Sigmoid colon (tissue), 7 donors: ENCODE data around the gene DIRAS1. TPM values are rescaled to one million over a fixed set of nuclear protein-coding genes. Genes with fewer than 3 reads are reported as not detected.

Experiments
- DNase-seq: peaks from one replicate; pipeline ENCODE4 v3.0.0-alpha.2; 2019
- H3K27ac ChIP-seq, 4 donors: fragments of 200-600 bp; sonication (generic); one replicate each; pipeline ENCODE4 v1.5.1; 2016 to 2019; ENCODE audit warnings: mild to moderate bottlenecking in 1 of 4
- H3K27me3 ChIP-seq, 3 donors: fragments of 200-600 bp; sonication (generic); one replicate each; pipeline ENCODE4 v1.5.1; 2019; ENCODE audit warnings: mild to moderate bottlenecking in 1 of 3
- H3K36me3 ChIP-seq, 4 donors: fragments of 200-600 bp; sonication (generic); one replicate each; pipeline ENCODE4 v1.5.1; 2016 to 2019
- H3K4me1 ChIP-seq, 4 donors: fragments of 200-600 bp; sonication (generic); one replicate each; pipeline ENCODE4 v1.5.1; 2017 to 2019
- H3K4me3 ChIP-seq, 4 donors: fragments of 200-600 bp; sonication (generic); one replicate each; pipeline ENCODE4 v1.5.1; 2017 to 2019; ENCODE audit warnings: mild to moderate bottlenecking in 2 of 4, moderate library complexity in 1 of 4
- H3K9me3 ChIP-seq, 4 donors: fragments of 200-600 bp in 3 of 4; sonication (generic) in 3 of 4; one replicate each; pipeline versions ENCODE4 v1.5.1 to v1.6.1; 2013 to 2019
- CTCF ChIP-seq, 4 experiments: fragments of 450-650 bp in 3 of 4; fragments of 200-600 bp in 1 of 4; IDR thresholded peaks; one replicate each; pipeline ENCODE4 v1.5.1; 2016 to 2019; ENCODE audit warnings: antibody characterized with exemption in 4 of 4, mild to moderate bottlenecking in 3 of 4, moderate library complexity in 2 of 4
- EP300 ChIP-seq, 4 donors: sonication (generic); formaldehyde crosslinking; IDR thresholded peaks; one replicate each; pipeline ENCODE4 v1.6.1; 2017; ENCODE audit warnings: antibody characterized with exemption in 4 of 4
- POLR2A ChIP-seq, 2 donors: fragments of 450-650 bp; IDR thresholded peaks; one replicate each; pipeline ENCODE4 v1.6.1; 2016; ENCODE audit warnings: antibody characterized with exemption in 2 of 2, mild to moderate bottlenecking in 2 of 2, moderate library complexity in 2 of 2
- POLR2AphosphoS5 ChIP-seq, 4 donors: sonication (generic); formaldehyde crosslinking; IDR thresholded peaks; one replicate each; pipeline ENCODE4 v1.6.1; 2017; ENCODE audit warnings: antibody characterized with exemption in 4 of 4
- WGBS, 2 donors: extraction: QIAGEN DNeasy Blood & Tissue Kit; methylation state at CpG; one replicate each; pipeline ENCODE4 v1.1.7; 2013; 5-methylcytosine and 5-hydroxymethylcytosine counted together
- intact Hi-C: fragments of 100-400 bp; cut with DNase I; formaldehyde crosslinking; loops from one replicate; pipeline ENCODE4 v1.15.1; 2023
- polyA plus RNA-seq, 3 donors: library from polyadenylated mRNA; stranded (reverse); fragments of 200-250 nt; gene quantifications; one replicate each; pipeline ENCODE4 v1.2.3, GENCODE V29; 2013
- total RNA-seq, 4 donors: library from RNA; depleted of rRNA; stranded (reverse); fragments of >200 nt; gene quantifications; one replicate each; pipeline ENCODE4 v1.1.0, GENCODE V29; 2016
- donor health status: healthy with polysubstance abuse.
- donor health status: Bipolar disorder and iron deficiency.
- donor health status: healthy.

The DIRAS1 gene
- total and polyA plus RNA-seq, 7 donors = 0.33 to 2.2 (median 1.4) TPM

- 82% methylated on average over 5 of the region's 5 CpGs for WGBS, 2 donors
- Histone ChIP-seq H3K36me3 (no peaks in the 10 kb centered on the region), H3K9me3 (no peaks in the 10 kb centered on the region), H3K4me1 (peaks cover 0 to 19% (median 12%) of the 10 kb centered on the region in 4 donors), H3K4me3 (peak overlapping the region in 3 of 4 donors; percentile 63 to 72 (median 71)), H3K27ac (peak overlapping the region in 2 of 4 donors; percentile 50 to 71), H3K27me3 (no peaks in the 10 kb centered on the region)
- TF ChIP-seq CTCF (IDR thresholded peaks at IDR 0.05) (no peak), EP300 (IDR thresholded peaks at IDR 0.05) (no peak), POLR2AphosphoS5 (IDR thresholded peaks at IDR 0.05) (no peak), POLR2A (IDR thresholded peaks at IDR 0.05) (no peak)
- intact Hi-C loops = loop anchor here (10.0 kb wide), 1 partner anchor 248 kb away; the partner anchor contains the start of gene LMNB2
- DNase-seq = no peak
Measured at GRCh38 chr19:2703077-2703437, 18.1 kb downstream of the DIRAS1 start.

- intact Hi-C loops = loop anchor here (10.0 kb wide), 1 partner anchor 248 kb away; the partner anchor contains the start of gene LMNB2
- Histone ChIP-seq H3K4me1 (peaks cover 0 to 19% (median 12%) of the 10 kb centered on the region in 4 donors), H3K4me3 (peak within 1 kb of the TSS; percentile 49 to 72 (median 67)), H3K27me3 (no peaks in the 10 kb centered on the region), H3K9me3 (no peaks in the 10 kb centered on the region), H3K27ac (peak within 1 kb of the TSS; percentile 52 to 71 (median 58)), H3K36me3 (no peaks in the 10 kb centered on the region)
- WGBS, 2 donors = 2% methylated on average over 77 of the region's 77 CpGs
- peak in 2 of 4 donors; percentile 33 to 37 for TF ChIP-seq POLR2AphosphoS5 (IDR thresholded peaks at IDR 0.05)
- no peak for TF ChIP-seq EP300 (IDR thresholded peaks at IDR 0.05)
- TF ChIP-seq POLR2A (IDR thresholded peaks at IDR 0.05) = no peak
- DNase-seq = peak; percentile 96
Measured at GRCh38 chr19:2702170-2703076, 18.7 kb downstream of the DIRAS1 start, which contains the start of gene GNG7. TSS of gene GNG7 (minus strand) at chr19:2702694. CDS start at chr19:2520688, 182,006 bp downstream.

- WGBS, 2 donors = 9 to 11% methylated on average over 9 of the region's 9 CpGs
- no peaks in the 10 kb centered on the region for H3K27me3 ChIP-seq
- H3K27ac ChIP-seq = peak overlapping the region in 3 of 4 donors; percentile 52 to 71 (median 56)
- H3K4me1 ChIP-seq = peaks cover 0 to 19% (median 12%) of the 10 kb centered on the region in 4 donors
- no peak for TF ChIP-seq EP300 (IDR thresholded peaks at IDR 0.05)
- TF ChIP-seq CTCF (IDR thresholded peaks at IDR 0.05) = no peak
- no peak for TF ChIP-seq POLR2AphosphoS5 (IDR thresholded peaks at IDR 0.05)
- no peak for TF ChIP-seq POLR2A (IDR thresholded peaks at IDR 0.05)
- no peak for DNase-seq
- H3K9me3 ChIP-seq = no peaks in the 10 kb centered on the region
- intact Hi-C loops = loop anchor here (10.0 kb wide), 1 partner anchor 247 kb away; the partner anchor contains the start of gene LMNB2
- H3K4me3 ChIP-seq = peak overlapping the region; percentile 49 to 72 (median 67)
- H3K36me3 ChIP-seq = no peaks in the 10 kb centered on the region
Measured at GRCh38 chr19:2701361-2702169, 19.6 kb downstream of the DIRAS1 start.

- WGBS, 2 donors = 48 to 55% methylated on average over 26 of the region's 26 CpGs
Measured at GRCh38 chr19:2700660-2701360, 20.4 kb downstream of the DIRAS1 start.

More at GRCh38 chr19:2700660-2701360, 20.4 kb downstream of the DIRAS1 start:
- peaks cover 0 to 19% (median 12%) of the 10 kb centered on the region in 4 donors for H3K4me1 ChIP-seq
- no peak for DNase-seq
- H3K4me3 ChIP-seq = no peak overlapping the region
- H3K27me3 ChIP-seq = no peaks in the 10 kb centered on the region
- TF ChIP-seq EP300 (IDR thresholded peaks at IDR 0.05) (no peak), POLR2AphosphoS5 (IDR thresholded peaks at IDR 0.05) (no peak)
- H3K36me3 ChIP-seq = no peaks in the 10 kb centered on the region
- no peaks in the 10 kb centered on the region for H3K9me3 ChIP-seq
- no peak overlapping the region for H3K27ac ChIP-seq
- intact Hi-C loops = loop anchor here (10.0 kb wide), 1 partner anchor 246 kb away; the partner anchor contains the start of gene LMNB2
